ENCODE measurements around the gene RARRES2. TPM values are rescaled to one million over a fixed set of nuclear protein-coding genes. Genes with fewer than 3 reads are reported as not detected.
"Not testable (repeated sequence)": the region's sequence is repeated elsewhere in the genome, so short reads cannot be mapped to it uniquely, and the experiment has no call there.

RARRES2 gene
- total RNA-seq (43.4 TPM), polyA plus RNA-seq (ENCODE audit: insufficient read depth in 1 of 8, insufficient read length in 8 of 8, low replicate concordance in 1 of 8) (10 to 100 TPM; 40.2 to 85.1 (median 57.6) TPM)
- long read RNA-seq, donor 1, transcript RARRES2-201 (6 exons, 740 nt): major isoform, 27 of 32 reads
- long read RNA-seq, donor 1, partial matches to known transcripts: 0 of 32 reads
- long read RNA-seq, donor 1, other reads (novel, unspliced or antisense): 0 of 32 reads
- long read RNA-seq, donor 2, partial matches to known transcripts: 0 of 4 reads
- long read RNA-seq, donor 2, other reads (novel, unspliced or antisense): 0 of 4 reads
- long read RNA-seq, donor 3, transcript RARRES2-201 (6 exons, 740 nt): major isoform, 22 of 30 reads
- long read RNA-seq, donor 3, transcript RARRES2-202 (5 exons, 1,618 nt): minor isoform, 5 of 30 reads
- long read RNA-seq, donor 3, partial matches to known transcripts: 0 of 30 reads
- long read RNA-seq, donor 3, other reads (novel, unspliced or antisense): 0 of 30 reads
- long read RNA-seq, donor 4, transcript RARRES2-204 (4 exons, 1,907 nt): minor isoform, 5 of 40 reads
- long read RNA-seq, donor 4, transcript RARRES2-201 (6 exons, 740 nt): major isoform, 31 of 40 reads
- long read RNA-seq, donor 4, partial matches to known transcripts: 0 of 40 reads
- long read RNA-seq, donor 4, other reads (novel, unspliced or antisense): 0 of 40 reads
- long read RNA-seq, donor 5, transcript RARRES2-201 (6 exons, 740 nt): major isoform, 42 of 49 reads
- long read RNA-seq, donor 5, transcript RARRES2-202 (5 exons, 1,618 nt): minor isoform, 5 of 49 reads
- long read RNA-seq, donor 5, partial matches to known transcripts: 0 of 49 reads
- long read RNA-seq, donor 5, other reads (novel, unspliced or antisense): 0 of 49 reads
- long read RNA-seq, donor 6, transcript RARRES2-201 (6 exons, 740 nt): major isoform, 67 of 76 reads
- long read RNA-seq, donor 6, transcript RARRES2-202 (5 exons, 1,618 nt): minor isoform, 8 of 76 reads
- long read RNA-seq, donor 6, partial matches to known transcripts: 0 of 76 reads
- long read RNA-seq, donor 6, other reads (novel, unspliced or antisense): 0 of 76 reads
- long read RNA-seq, donor 7, transcript RARRES2-201 (6 exons, 740 nt): major isoform, 38 of 46 reads
- long read RNA-seq, donor 7, transcript RARRES2-202 (5 exons, 1,618 nt): minor isoform, 5 of 46 reads
- long read RNA-seq, donor 7, partial matches to known transcripts: 0 of 46 reads
- long read RNA-seq, donor 7, other reads (novel, unspliced or antisense): 0 of 46 reads
- long read RNA-seq, donor 8, transcript RARRES2-201 (6 exons, 740 nt): major isoform, 28 of 39 reads
- long read RNA-seq, donor 8, transcript RARRES2-202 (5 exons, 1,618 nt): minor isoform, 6 of 39 reads
- long read RNA-seq, donor 8, partial matches to known transcripts: 5 of 39 reads
- long read RNA-seq, donor 8, other reads (novel, unspliced or antisense): 0 of 39 reads
- long read RNA-seq, donor 9, transcript RARRES2-201 (6 exons, 740 nt): major isoform, 22 of 25 reads
- long read RNA-seq, donor 9, partial matches to known transcripts: 0 of 25 reads
- long read RNA-seq, donor 9, other reads (novel, unspliced or antisense): 0 of 25 reads
- long read RNA-seq, donor 10, transcript RARRES2-201 (6 exons, 740 nt): major isoform, 48 of 66 reads
- long read RNA-seq, donor 10, transcript RARRES2-202 (5 exons, 1,618 nt): minor isoform, 12 of 66 reads
- long read RNA-seq, donor 10, partial matches to known transcripts: 6 of 66 reads
- long read RNA-seq, donor 10, other reads (novel, unspliced or antisense): 0 of 66 reads
- long read RNA-seq, donor 11, transcript RARRES2-201 (6 exons, 740 nt): major isoform, 22 of 29 reads
- long read RNA-seq, donor 11, partial matches to known transcripts: 0 of 29 reads
- long read RNA-seq, donor 11, other reads (novel, unspliced or antisense): 0 of 29 reads

DNA sequence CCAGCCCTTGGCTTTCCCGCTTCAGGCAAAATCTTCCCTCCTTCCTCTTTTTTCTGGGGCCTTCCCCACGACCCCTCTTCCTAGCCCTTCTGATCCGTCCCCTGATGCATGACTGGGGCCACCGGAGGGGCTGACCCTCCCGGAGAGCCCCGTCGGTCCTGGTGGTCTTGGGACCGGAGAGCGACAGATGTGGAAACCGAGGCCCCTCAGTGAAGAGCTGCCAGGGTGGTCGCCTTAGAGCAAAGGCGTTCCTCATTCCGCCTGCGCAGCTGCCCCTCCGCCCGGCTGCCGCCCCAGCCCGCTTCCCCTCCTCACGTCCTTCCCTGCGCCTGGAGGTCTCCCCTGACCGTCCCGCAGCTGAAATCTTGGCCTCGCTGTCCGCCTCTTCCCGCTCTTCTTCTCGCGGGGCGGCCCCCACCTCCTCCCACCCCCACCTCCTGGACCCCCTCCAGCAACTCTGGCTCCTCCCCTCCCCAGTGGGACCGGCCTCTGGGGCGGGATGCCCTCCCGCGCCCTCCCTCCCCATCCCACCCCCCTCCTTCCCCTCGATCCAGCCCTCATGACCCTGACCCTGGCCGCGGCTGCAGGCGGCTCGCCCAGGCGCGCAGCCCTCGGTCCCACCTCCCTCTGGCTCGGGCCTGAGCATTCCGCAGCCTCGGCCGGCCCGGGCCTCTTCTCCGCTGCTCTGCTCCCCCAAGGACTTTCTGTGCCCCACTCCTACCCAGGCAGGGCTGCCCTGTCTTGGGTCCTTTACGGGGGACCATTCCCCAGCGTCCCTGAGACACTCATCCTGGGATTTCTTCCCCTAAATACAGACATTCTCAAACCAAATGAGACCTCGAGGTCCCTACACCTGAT lies at the start of gene RARRES2:
Gene RARRES2 (minus strand): TSS at position 367 of the 858 bp plus-strand sequence. CDS start 1,020 bp downstream, outside the sequence.
- H3K4me1 ChIP-seq (ENCODE audit: control insufficient read depth, insufficient read depth, low read length): peaks cover 47% of the 10 kb centered on the region
- peak; percentile 73 for DNase-seq

DNA sequence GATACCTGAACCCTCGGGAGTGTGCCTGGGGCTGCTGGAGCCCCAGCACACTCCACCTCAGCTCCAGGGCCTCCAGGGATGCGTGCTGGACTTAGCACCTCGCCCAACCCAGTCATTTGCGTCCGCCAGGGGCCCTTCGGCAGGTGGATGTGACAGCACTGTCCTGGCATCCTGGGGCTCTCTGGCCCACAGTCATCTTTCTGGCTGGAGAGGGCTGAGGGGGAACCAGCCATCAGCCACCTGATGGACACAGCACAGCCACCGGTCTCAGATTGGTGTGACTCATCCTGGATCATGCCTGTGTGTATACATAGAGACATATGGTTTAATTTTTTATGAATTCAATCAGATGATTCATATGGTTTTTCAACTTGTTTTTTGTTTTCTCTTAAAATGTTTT lies 48.8 kb upstream of the RARRES2 start:
- no peak for DNase-seq
- H3K36me3 ChIP-seq (ENCODE audit: control insufficient read depth, insufficient read depth, low read length): peaks cover 20% of the 10 kb centered on the region
- H3K4me3 ChIP-seq (ENCODE audit: low read length): no peak overlapping the region
- 100% methylated on average over 5 of the region's 7 CpGs for WGBS (ENCODE audit: insufficient coverage)
- H3K27ac ChIP-seq (ENCODE audit: low read length): no peak overlapping the region
- H3K9me3 ChIP-seq (replicated peaks; ENCODE audit: control insufficient read depth, low read depth, low read length): no peaks in the 10 kb centered on the region
- H3K4me1 ChIP-seq (ENCODE audit: control insufficient read depth, insufficient read depth, low read length): peaks cover 33% of the 10 kb centered on the region
- H3K27me3 ChIP-seq (ENCODE audit: control insufficient read depth, insufficient read depth, low read length): no peaks in the 10 kb centered on the region

More for the DNA sequence above, at the start of gene RARRES2:
- Histone ChIP-seq H3K9me3 (replicated peaks; ENCODE audit: control insufficient read depth, low read depth, low read length) (peaks cover 9% of the 10 kb centered on the region), H3K36me3 (ENCODE audit: control insufficient read depth, insufficient read depth, low read length) (peaks cover 14% of the 10 kb centered on the region), H3K27ac (ENCODE audit: low read length) (peak within 1 kb of the TSS; percentile 42), H3K27me3 (ENCODE audit: control insufficient read depth, insufficient read depth, low read length) (peaks cover 36% of the 10 kb centered on the region), H3K4me3 (ENCODE audit: low read length) (peak within 1 kb of the TSS; percentile 58)
- WGBS (ENCODE audit: insufficient coverage): 2% methylated on average over 42 of the region's 49 CpGs

DNA sequence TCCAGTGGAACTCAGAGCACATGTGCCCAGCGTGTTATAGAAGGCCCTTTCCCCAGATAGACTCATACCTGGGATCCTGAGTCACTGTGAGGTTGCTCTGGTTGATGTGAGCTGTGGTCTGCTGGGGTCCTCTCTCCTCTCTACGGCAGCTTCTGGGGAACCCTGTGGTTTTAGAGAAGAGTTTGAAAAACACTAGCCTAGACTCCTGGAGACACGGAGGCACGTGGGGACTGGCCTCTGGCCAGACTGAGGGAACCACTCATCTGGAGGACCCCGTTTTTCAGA lies 48.0 kb upstream of the RARRES2 start:
- Histone ChIP-seq H3K4me3 (ENCODE audit: low read length) (no peak overlapping the region), H3K9me3 (replicated peaks; ENCODE audit: control insufficient read depth, low read depth, low read length) (no peaks in the 10 kb centered on the region), H3K4me1 (ENCODE audit: control insufficient read depth, insufficient read depth, low read length) (peaks cover 41% of the 10 kb centered on the region), H3K27me3 (ENCODE audit: control insufficient read depth, insufficient read depth, low read length) (no peaks in the 10 kb centered on the region), H3K36me3 (ENCODE audit: control insufficient read depth, insufficient read depth, low read length) (peaks cover 20% of the 10 kb centered on the region), H3K27ac (ENCODE audit: low read length) (no peak overlapping the region)
- DNase-seq: no peak
- no CpG with 5 or more reads among the region's 5 CpGs for WGBS (ENCODE audit: insufficient coverage)

DNA sequence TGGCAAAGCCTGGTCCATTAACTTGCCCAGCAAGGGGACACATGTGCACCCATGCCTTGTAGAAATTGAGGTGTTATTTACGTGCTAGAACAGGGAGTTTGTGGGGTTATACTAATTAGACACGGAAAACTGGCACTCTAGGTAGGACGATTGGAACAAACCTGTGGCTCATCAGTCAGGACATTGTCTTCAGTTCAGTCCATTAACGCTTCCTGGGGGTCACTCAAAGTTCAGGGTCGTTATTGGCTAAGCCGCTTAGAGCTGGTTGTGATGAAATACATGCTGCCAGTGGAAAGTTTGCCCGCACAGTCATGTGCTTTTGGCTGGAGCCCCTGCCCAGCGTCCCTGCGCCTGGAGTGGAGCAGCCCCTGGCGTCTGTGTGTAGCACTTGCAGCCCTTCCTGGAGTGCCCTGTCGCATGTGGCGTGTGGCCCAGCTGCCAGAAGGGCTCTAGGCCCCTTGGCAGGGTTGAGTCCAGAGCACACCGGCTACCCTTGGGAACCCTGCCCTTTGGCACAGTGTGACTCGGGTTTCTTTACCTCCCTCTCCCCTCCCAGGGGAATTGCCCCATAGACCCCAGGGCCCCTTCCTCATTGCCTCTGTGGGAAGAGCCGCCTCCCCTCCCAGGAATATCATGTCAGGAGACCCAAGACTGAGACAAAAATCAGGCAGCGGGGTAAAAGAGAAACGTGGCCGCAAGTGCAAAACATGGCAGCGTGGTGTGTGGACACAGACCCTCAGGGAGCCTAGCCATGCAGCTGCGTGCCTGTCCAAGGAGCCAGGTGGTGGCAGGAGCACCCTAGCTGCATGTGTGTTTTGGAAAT lies 47.5 kb upstream of the RARRES2 start:
- H3K36me3 ChIP-seq (ENCODE audit: control insufficient read depth, insufficient read depth, low read length): peaks cover 20% of the 10 kb centered on the region
- H3K27me3 ChIP-seq (ENCODE audit: control insufficient read depth, insufficient read depth, low read length): no peaks in the 10 kb centered on the region
- H3K27ac ChIP-seq (ENCODE audit: low read length): peak overlapping the region; percentile 45
- WGBS (ENCODE audit: insufficient coverage): 62% methylated on average over 18 of the region's 20 CpGs
- no peak overlapping the region for H3K4me3 ChIP-seq (ENCODE audit: low read length)
- H3K4me1 ChIP-seq (ENCODE audit: control insufficient read depth, insufficient read depth, low read length): peaks cover 46% of the 10 kb centered on the region
- peak; percentile 83 for DNase-seq
- H3K9me3 ChIP-seq (replicated peaks; ENCODE audit: control insufficient read depth, low read depth, low read length): no peaks in the 10 kb centered on the region

DNA sequence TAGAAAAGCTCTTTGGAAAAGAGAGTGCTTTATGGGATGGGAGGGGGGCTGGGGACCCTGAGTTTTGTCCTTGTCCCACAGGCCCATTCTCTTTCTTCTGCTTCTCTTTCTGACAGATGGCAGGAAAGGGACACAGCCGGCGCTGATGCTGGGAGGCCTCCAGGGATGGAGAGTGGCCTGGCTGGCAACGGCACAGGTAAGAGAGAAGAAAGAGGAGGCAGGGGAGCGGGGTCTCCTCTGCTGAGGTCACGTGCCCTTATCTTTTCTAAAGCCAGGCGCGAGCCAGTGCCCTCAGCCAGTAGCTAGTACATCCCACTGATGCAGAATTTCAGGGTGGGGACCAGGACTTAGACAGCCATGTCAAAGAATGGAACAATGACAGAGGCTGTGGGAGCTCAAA lies 46.9 kb upstream of the RARRES2 start:
- peak overlapping the region; percentile 45 for H3K27ac ChIP-seq (ENCODE audit: low read length)
- no peak for DNase-seq
- H3K9me3 ChIP-seq (replicated peaks; ENCODE audit: control insufficient read depth, low read depth, low read length): no peaks in the 10 kb centered on the region
- peaks cover 20% of the 10 kb centered on the region for H3K36me3 ChIP-seq (ENCODE audit: control insufficient read depth, insufficient read depth, low read length)
- 82% methylated on average over 6 of the region's 7 CpGs for WGBS (ENCODE audit: insufficient coverage)
- H3K4me1 ChIP-seq (ENCODE audit: control insufficient read depth, insufficient read depth, low read length): peaks cover 52% of the 10 kb centered on the region
- no peak overlapping the region for H3K4me3 ChIP-seq (ENCODE audit: low read length)
- H3K27me3 ChIP-seq (ENCODE audit: control insufficient read depth, insufficient read depth, low read length): no peaks in the 10 kb centered on the region

DNA sequence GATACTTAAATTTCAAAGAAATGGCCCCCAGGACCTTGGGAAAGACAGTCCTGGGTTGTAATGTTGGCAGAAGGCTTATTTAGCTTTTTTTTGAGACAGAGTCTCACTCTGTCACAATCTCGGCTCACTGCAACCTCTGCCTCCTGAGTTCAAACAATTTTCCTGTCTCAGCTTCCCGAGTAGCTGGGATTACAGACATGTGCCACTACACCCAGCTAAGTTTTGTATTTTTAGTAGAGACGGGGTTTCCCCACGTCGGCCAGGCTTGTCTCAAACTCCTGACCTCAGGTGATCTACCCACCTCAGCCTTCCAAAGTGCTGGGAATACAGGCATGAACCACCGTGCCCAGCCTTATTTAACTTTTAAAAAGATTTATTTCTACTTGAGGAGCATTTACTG lies 44.5 kb upstream of the RARRES2 start:
- not testable (repeated sequence) for H3K27me3 ChIP-seq (ENCODE audit: control insufficient read depth, insufficient read depth, low read length); DNase-seq; H3K4me3 ChIP-seq (ENCODE audit: low read length); H3K9me3 ChIP-seq (replicated peaks; ENCODE audit: control insufficient read depth, low read depth, low read length)
- H3K4me1 ChIP-seq (ENCODE audit: control insufficient read depth, insufficient read depth, low read length): peaks cover 74% of the 10 kb centered on the region
- peak overlapping the region; percentile 59 for H3K27ac ChIP-seq (ENCODE audit: low read length)
- peaks cover 20% of the 10 kb centered on the region for H3K36me3 ChIP-seq (ENCODE audit: control insufficient read depth, insufficient read depth, low read length)
- no CpG with 5 or more reads among the region's 6 CpGs for WGBS (ENCODE audit: insufficient coverage)

DNA sequence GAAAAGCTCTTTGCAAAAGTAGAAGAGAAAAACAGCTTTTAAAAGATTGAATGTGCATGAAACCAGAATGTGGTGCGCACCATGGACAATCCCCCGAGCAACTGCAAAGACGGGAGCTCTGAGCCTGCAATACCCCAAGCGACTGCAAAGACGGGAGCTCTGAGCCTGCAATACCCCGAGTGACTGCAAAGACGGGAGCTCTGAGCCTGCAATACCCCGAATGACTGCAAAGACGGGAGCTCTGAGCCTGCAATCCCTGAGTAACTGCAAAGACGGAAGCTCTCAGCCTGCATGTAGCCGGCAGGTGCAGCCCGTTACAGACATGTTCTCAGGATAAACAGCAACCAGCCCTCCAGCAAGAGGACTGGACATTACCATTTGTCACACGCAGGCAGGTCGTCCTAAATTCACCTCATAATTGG lies 43.9 kb upstream of the RARRES2 start:
- Histone ChIP-seq H3K36me3 (ENCODE audit: control insufficient read depth, insufficient read depth, low read length) (peaks cover 18% of the 10 kb centered on the region), H3K27ac (ENCODE audit: low read length) (peak overlapping the region; percentile 59), H3K9me3 (replicated peaks; ENCODE audit: control insufficient read depth, low read depth, low read length) (no peaks in the 10 kb centered on the region), H3K4me1 (ENCODE audit: control insufficient read depth, insufficient read depth, low read length) (peaks cover 80% of the 10 kb centered on the region), H3K27me3 (ENCODE audit: control insufficient read depth, insufficient read depth, low read length) (no peaks in the 10 kb centered on the region), H3K4me3 (ENCODE audit: low read length) (no peak overlapping the region)
- DNase-seq: no peak
- WGBS (ENCODE audit: insufficient coverage): 51% methylated on average over 12 of the region's 14 CpGs

All from muscle of leg (tissue), 16 donors.